ENCODE measurements around the gene RNMT. TPM values are rescaled to one million over a fixed set of nuclear protein-coding genes. Genes with fewer than 3 reads are reported as not detected.
"Not testable (repeated sequence)": the region's sequence is repeated elsewhere in the genome, so short reads cannot be mapped to it uniquely, and the experiment has no call there.

Gene RNMT
- polyA plus RNA-seq, 3 donors: 12.9 to 36.4 (median 32.6) TPM

GRCh38 chr18:13695337-13695736 is 31.1 kb upstream of the RNMT start:
- H3K27me3 ChIP-seq (ENCODE audit: control insufficient read depth in 2 of 2, insufficient read depth in 2 of 2, low read length in 2 of 2); H2AFZ ChIP-seq (ENCODE audit: insufficient read depth, low read depth, low read length, poor library complexity, severe bottlenecking); H3K27me3 Mint-ChIP-seq (ENCODE audit: low read depth in 3 of 3); H4K20me1 ChIP-seq (ENCODE audit: insufficient read depth, low read length); H3K36me3 ChIP-seq (replicated peaks in 1 of 2; ENCODE audit: control insufficient read depth in 1 of 2, insufficient read depth in 2 of 2, low read length in 2 of 2); H3K27ac Mint-ChIP-seq; H3K36me3 Mint-ChIP-seq; intact Hi-C loops (cut with micrococcal nuclease); H3K9ac ChIP-seq (ENCODE audit: insufficient read depth, low read length, poor library complexity, severe bottlenecking); DNase-seq; H3K4me3 Mint-ChIP-seq; H3K4me1 Mint-ChIP-seq; H3K27ac ChIP-seq (ENCODE audit: low read depth in 1 of 2, low read length in 2 of 2); H3K4me2 ChIP-seq (replicated peaks; ENCODE audit: extremely low read depth, low read length, poor library complexity, severe bottlenecking); H3K4me1 ChIP-seq (ENCODE audit: control insufficient read depth in 1 of 2, insufficient read depth in 2 of 2, low read length in 2 of 2); H3K4me3 ChIP-seq (replicated peaks in 1 of 3; ENCODE audit: low read depth in 2 of 3, low read length in 3 of 3): not testable (repeated sequence)
- Histone ChIP-seq H3K79me2 (ENCODE audit: insufficient read depth, low read length) (peaks cover 18% of the 10 kb centered on the region), H3K9me3 (replicated peaks in 1 of 2; ENCODE audit: control insufficient read depth in 1 of 2, insufficient read depth in 1 of 2, low read length in 2 of 2) (peaks cover 18 to 21% of the 10 kb centered on the region in 2 donors)
- H3K9me3 Mint-ChIP-seq: peaks cover 36 to 57% (median 47%) of the 10 kb centered on the region in 7 donors
- WGBS (ENCODE audit: insufficient coverage): no CpG with 5 or more reads among the region's 5 CpGs

DNA sequence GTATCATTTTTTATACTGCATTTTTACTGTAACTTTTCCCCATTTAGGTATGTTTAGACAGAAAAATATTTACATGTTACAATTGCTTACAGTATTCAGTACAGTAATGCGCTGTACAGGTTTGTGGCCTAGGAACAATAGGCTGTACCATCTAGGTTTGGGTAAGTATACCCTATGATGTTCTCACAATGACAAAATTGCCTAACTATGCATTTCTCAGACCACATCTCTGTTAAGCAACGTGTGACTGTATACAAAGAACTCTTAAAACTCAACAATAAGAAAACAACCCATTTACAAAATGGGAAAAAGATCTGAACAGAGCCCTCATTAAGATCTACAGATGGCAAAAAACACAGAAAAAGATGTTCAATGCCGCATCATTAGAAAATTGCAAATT is 29.5 kb upstream of the RNMT start:
- no peak overlapping the region for H3K9ac ChIP-seq (ENCODE audit: insufficient read depth, low read length, poor library complexity, severe bottlenecking)
- H3K9me3 ChIP-seq (replicated peaks in 1 of 2; ENCODE audit: control insufficient read depth in 1 of 2, insufficient read depth in 1 of 2, low read length in 2 of 2): peaks cover 29 to 34% of the 10 kb centered on the region in 2 donors
- no peaks in the 10 kb centered on the region for H3K4me1 ChIP-seq (ENCODE audit: control insufficient read depth in 1 of 2, insufficient read depth in 2 of 2, low read length in 2 of 2)
- peaks cover 41 to 62% (median 57%) of the 10 kb centered on the region in 7 donors for H3K9me3 Mint-ChIP-seq
- H3K4me1 Mint-ChIP-seq: peaks cover 3% of the 10 kb centered on the region
- H2AFZ ChIP-seq (ENCODE audit: insufficient read depth, low read depth, low read length, poor library complexity, severe bottlenecking): no peak overlapping the region
- H3K27ac Mint-ChIP-seq: no peak overlapping the region
- no peak overlapping the region for H3K4me2 ChIP-seq (replicated peaks; ENCODE audit: extremely low read depth, low read length, poor library complexity, severe bottlenecking)
- DNase-seq: no peak
- no CpG with 5 or more reads among the region's 3 CpGs for WGBS (ENCODE audit: insufficient coverage)
- TF ChIP-seq, protein P1, sequence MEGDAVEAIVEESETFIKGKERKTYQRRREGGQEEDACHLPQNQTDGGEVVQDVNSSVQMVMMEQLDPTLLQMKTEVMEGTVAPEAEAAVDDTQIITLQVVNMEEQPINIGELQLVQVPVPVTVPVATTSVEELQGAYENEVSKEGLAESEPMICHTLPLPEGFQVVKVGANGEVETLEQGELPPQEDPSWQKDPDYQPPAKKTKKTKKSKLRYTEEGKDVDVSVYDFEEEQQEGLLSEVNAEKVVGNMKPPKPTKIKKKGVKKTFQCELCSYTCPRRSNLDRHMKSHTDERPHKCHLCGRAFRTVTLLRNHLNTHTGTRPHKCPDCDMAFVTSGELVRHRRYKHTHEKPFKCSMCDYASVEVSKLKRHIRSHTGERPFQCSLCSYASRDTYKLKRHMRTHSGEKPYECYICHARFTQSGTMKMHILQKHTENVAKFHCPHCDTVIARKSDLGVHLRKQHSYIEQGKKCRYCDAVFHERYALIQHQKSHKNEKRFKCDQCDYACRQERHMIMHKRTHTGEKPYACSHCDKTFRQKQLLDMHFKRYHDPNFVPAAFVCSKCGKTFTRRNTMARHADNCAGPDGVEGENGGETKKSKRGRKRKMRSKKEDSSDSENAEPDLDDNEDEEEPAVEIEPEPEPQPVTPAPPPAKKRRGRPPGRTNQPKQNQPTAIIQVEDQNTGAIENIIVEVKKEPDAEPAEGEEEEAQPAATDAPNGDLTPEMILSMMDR (IDR thresholded peaks at IDR 0.05): no peak
- no peak overlapping the region for H3K4me3 Mint-ChIP-seq
- H3K27me3 ChIP-seq (ENCODE audit: control insufficient read depth in 2 of 2, insufficient read depth in 2 of 2, low read length in 2 of 2): no peaks in the 10 kb centered on the region
- intact Hi-C loops (cut with micrococcal nuclease): no loop called here
- no peaks in the 10 kb centered on the region for H3K27me3 Mint-ChIP-seq (ENCODE audit: low read depth in 3 of 3)
- H3K36me3 ChIP-seq (replicated peaks in 1 of 2; ENCODE audit: control insufficient read depth in 1 of 2, insufficient read depth in 2 of 2, low read length in 2 of 2): no peaks in the 10 kb centered on the region
- no peak overlapping the region for H3K27ac ChIP-seq (ENCODE audit: low read depth in 1 of 2, low read length in 2 of 2)
- H3K4me3 ChIP-seq (replicated peaks in 1 of 3; ENCODE audit: low read depth in 2 of 3, low read length in 3 of 3): no peak overlapping the region
- peaks cover 5 to 12% of the 10 kb centered on the region in 2 donors for H3K36me3 Mint-ChIP-seq
- H3K79me2 ChIP-seq (ENCODE audit: insufficient read depth, low read length): peaks cover 19% of the 10 kb centered on the region
- H4K20me1 ChIP-seq (ENCODE audit: insufficient read depth, low read length): no peaks in the 10 kb centered on the region

Data from CD14-positive monocyte (primary cell).